ENCODE results near the gene PTPRJ.

PTPRJ gene

GRCh38 chr11:48216510-48216909 is 236.2 kb downstream of the PTPRJ start, which contains the start of gene OR4B1:
Gene OR4B1, plus strand, starts transcription at chr11:48216810. Its CDS starts 0 bp downstream, at chr11:48216810.
- DNase-seq (ENCODE audit: insufficient read length, low spot score) (no peak), FAIRE-seq (no peak)
- TF ChIP-seq CTCF (IDR thresholded peaks at IDR 0.05; ENCODE audit: insufficient read depth, missing control alignments): no peak
